Muscle layer of duodenum (tissue), 2 donors: ENCODE measurements around the gene ERVK3-1.

Experiments used
- H3K27ac ChIP-seq: one replicate; pipeline ENCODE4 v1.7.0; 2013; ENCODE audit warnings: mild to moderate bottlenecking, low read length
- H3K27me3 ChIP-seq: one replicate; pipeline ENCODE4 v1.7.0; 2013; ENCODE audit warnings: low read depth, mild to moderate bottlenecking, control low read depth, low read length
- H3K36me3 ChIP-seq, 2 donors: one replicate each; pipeline ENCODE4 v1.7.0; 2013; ENCODE audit warnings: low read length in 2 of 2, control low read depth in 1 of 2, mild to moderate bottlenecking in 1 of 2; ENCODE audit not compliant: insufficient read depth in 2 of 2, control insufficient read depth in 1 of 2
- H3K4me1 ChIP-seq, 2 donors: one replicate each; pipeline ENCODE4 v1.7.0; 2013; ENCODE audit warnings: low read length in 2 of 2, mild to moderate bottlenecking in 2 of 2, control low read depth in 1 of 2, moderate library complexity in 1 of 2; ENCODE audit not compliant: insufficient read depth in 2 of 2, control insufficient read depth in 1 of 2
- H3K4me3 ChIP-seq, 2 donors: one replicate each; pipeline ENCODE4 v1.7.0; 2013; ENCODE audit warnings: low read length in 2 of 2, low read depth in 1 of 2, mild to moderate bottlenecking in 1 of 2
- H3K9me3 ChIP-seq, 2 donors: one replicate each; pipeline ENCODE4 v1.7.0; 2013; ENCODE audit warnings: low read length in 2 of 2, control low read depth in 1 of 2, mild to moderate bottlenecking in 1 of 2; ENCODE audit not compliant: control insufficient read depth in 1 of 2
- donor health status: healthy.

ERVK3-1 gene

DNA sequence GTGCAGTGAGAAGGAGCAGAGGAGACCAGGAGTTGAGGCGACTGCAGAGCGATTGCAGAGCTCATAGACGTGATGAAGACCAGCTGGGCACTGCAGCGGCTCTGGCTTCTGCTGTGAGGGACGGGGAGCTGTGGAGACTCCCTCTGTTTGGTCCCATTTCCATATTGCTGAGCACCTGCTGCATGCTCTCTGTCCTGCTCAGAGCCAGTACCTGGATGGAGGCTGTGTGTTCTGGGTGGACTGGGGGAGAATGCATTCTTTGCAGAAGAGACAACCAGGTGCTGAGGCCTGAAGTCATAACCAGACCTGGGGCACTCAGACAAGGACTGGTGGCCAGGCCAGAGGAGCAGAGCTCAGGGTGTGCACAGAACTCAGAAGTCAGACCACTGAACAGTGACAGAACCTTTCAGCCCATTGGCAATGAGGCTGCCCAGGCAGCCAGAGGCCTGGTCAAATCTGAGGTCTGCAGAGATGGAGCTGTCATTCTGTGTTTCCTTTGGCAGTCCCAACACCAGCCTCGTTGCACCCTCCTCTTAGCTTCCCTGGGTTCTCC is 49.4 kb downstream of the ERVK3-1 start:
- no peaks in the 10 kb centered on the region for H3K9me3 ChIP-seq
- peaks cover 0 to 30% of the 10 kb centered on the region in 2 donors for H3K4me1 ChIP-seq
- no peak overlapping the region for H3K4me3 ChIP-seq
- peaks cover 14% of the 10 kb centered on the region for H3K27me3 ChIP-seq
- no peak overlapping the region for H3K27ac ChIP-seq
- peaks cover 0 to 4% of the 10 kb centered on the region in 2 donors for H3K36me3 ChIP-seq

DNA sequence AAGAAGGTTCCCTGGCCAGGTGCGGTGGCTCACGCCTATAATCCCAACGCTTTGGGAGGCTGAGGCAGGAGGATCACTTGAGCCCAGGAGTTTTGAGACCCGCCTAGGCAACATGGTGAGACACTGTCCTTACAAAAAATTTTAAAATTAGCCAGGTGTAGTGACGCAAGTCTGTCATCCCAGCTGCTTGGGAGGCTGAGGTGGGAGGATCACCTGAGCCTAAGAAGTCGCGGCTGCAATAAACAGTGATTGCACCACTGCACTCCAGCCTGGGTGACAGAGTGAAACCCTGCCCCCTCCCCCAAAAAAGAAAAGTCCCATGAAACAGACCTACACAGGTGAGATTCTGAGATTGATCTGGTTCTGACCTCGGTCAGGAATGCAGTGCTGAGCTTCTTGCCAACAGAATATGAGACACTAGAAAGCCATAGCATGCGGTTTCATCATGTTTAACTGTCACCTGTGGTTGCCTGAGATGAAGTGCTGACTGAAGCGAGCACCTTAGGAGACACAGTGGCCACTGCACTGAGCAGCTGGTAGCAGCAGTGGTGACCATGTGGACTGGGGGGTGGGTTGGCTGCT is 50.1 kb downstream of the ERVK3-1 start:
- Histone ChIP-seq H3K27ac (no peak overlapping the region), H3K4me1 (peaks cover 0 to 23% of the 10 kb centered on the region in 2 donors), H3K27me3 (peaks cover 14% of the 10 kb centered on the region), H3K9me3 (no peaks in the 10 kb centered on the region), H3K4me3 (no peak overlapping the region), H3K36me3 (peaks cover 0 to 3% of the 10 kb centered on the region in 2 donors)

DNA sequence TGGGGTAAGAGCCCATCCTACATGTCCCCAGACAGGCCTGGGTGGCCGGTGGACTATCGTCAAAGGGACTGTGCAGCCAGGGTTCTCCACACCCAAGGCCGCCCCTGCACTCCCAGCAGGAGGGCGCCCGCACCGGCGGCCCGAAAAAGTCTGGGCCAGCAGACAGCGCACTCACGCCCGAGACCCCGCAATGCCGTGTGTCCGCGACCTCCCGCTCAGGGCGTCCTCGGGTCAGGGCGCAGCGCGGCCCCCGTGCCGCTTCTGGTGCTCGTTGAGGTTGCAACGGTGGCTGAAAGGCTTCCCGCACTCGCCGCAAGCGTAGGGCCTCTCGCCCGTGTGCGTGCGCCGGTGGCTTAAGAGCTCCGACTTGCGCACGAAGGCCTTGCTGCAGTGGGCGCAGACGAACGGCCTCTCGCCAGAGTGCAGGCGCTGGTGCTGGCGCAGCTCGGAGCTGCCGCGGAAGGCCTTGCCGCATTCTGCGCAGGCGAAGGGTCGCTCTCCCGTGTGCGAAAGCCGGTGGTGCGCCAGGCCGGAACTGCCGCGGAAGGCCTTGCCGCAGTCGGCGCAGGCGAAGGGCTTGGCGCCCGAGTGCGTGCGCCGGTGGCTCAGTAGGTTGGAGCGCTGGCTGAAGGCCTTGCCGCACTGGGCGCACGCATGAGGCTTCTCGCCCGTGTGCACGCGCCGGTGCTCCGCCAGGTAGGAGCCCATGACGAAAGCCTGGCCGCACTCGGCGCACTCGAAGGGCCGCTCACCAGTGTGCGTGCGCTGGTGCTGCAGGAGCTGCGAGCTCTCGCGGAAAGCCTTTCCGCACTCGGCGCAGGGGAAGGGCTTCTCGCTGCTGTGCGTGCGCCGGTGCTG is 51.0 kb downstream of the ERVK3-1 start:
- Histone ChIP-seq H3K36me3 (no peaks in the 10 kb centered on the region), H3K4me1 (peaks cover 0 to 19% of the 10 kb centered on the region in 2 donors), H3K27ac (no peak overlapping the region), H3K9me3 (no peaks in the 10 kb centered on the region), H3K27me3 (peaks cover 14% of the 10 kb centered on the region), H3K4me3 (peak overlapping the region in 1 of 2 donors; percentile 58)

DNA sequence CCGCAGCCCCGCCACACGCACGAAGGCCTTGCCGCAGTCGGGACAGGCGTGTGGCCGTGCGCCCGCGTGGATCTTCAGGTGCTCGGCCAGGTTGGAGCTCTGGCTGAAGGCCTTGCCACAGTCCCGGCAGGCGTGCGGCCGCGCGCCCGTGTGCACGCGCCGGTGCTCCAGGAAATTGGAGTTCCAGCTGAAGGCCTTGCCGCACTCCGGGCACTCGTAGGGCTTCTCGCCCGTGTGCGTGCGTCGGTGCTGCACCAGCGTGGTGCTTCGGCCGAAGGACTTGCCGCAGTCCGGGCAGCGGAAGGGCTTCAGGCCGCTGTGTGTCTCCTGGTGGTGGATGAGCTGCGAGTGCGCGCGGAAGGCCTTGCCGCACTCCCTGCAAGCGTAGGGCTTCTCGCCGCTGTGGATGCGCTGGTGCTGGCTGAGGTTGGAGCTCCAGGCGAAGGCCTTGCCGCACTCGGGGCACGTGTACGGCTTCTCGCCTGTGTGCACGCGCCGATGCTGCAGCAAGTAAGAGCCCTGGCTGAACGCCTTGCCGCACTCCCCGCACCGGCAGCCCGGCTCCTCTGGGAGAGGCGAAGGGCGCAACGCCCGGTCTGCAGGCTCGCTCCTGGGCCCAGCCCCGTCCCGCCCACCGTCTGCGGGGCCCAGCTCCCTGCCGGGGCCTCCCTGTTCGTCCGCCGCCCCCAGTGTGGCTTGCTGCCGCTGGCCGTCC is 51.7 kb downstream of the ERVK3-1 start:
- Histone ChIP-seq H3K4me3 (peak overlapping the region in 1 of 2 donors; percentile 58), H3K36me3 (no peaks in the 10 kb centered on the region), H3K27me3 (peaks cover 14% of the 10 kb centered on the region), H3K27ac (no peak overlapping the region), H3K4me1 (peaks cover 0 to 25% of the 10 kb centered on the region in 2 donors), H3K9me3 (no peaks in the 10 kb centered on the region)

DNA sequence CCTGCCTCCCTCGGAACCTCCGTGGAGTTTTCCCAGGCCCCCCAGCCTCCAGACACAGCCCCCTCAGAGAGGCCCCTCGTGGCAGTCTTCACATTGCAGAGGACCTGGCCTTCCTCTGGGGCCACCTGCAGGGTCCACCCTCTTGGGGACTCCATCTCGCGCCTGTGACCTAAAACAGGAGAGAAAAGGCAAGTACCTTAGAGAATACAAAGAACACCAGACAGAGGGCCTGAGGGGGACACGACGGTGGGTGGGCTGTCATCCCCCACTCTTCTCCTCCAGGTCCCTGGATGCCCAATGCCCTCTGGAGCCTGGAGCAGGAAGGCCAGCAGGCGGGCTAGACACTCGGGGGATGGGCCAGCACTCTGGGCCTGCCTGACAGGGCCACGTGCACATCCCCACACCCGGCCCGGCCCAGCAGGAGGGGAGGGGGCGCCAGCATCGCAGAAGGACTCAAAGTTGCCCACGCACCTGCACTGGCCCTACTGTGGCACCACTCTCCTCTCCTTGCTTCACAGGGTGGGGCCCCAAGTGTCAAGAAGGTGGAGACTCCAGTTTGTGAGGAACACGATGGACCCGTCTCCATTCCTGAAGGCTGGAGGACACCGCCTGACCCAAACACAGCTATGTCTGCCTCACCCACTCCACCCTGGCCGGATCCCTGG is 52.4 kb downstream of the ERVK3-1 start:
- Histone ChIP-seq H3K36me3 (no peaks in the 10 kb centered on the region), H3K27me3 (peaks cover 9% of the 10 kb centered on the region), H3K4me3 (peak overlapping the region in 1 of 2 donors; percentile 58), H3K9me3 (no peaks in the 10 kb centered on the region), H3K27ac (no peak overlapping the region), H3K4me1 (peaks cover 0 to 25% of the 10 kb centered on the region in 2 donors)

DNA sequence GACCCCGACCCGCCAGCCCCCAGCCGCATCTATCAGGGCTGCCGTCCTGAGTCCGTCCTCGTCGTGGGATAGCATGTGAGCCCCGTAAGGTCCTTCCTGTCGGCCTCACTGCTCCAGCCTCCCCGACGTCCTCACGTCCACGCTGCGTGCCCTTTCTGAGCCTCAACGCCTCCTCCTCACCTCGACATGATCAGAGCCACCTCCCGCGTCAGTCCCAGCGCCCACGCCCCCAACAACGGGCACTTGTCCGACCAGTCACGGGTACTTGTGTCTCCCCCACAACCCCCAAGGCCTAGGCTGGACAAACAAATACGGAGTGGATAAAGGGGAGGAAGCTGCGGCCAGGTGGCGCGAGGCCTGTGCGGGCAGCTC is 56.7 kb downstream of the ERVK3-1 start:
- peak overlapping the region; percentile 96 for H3K27ac ChIP-seq
- H3K4me3 ChIP-seq: peak overlapping the region; percentile 86 to 88
- no peaks in the 10 kb centered on the region for H3K9me3 ChIP-seq

DNA sequence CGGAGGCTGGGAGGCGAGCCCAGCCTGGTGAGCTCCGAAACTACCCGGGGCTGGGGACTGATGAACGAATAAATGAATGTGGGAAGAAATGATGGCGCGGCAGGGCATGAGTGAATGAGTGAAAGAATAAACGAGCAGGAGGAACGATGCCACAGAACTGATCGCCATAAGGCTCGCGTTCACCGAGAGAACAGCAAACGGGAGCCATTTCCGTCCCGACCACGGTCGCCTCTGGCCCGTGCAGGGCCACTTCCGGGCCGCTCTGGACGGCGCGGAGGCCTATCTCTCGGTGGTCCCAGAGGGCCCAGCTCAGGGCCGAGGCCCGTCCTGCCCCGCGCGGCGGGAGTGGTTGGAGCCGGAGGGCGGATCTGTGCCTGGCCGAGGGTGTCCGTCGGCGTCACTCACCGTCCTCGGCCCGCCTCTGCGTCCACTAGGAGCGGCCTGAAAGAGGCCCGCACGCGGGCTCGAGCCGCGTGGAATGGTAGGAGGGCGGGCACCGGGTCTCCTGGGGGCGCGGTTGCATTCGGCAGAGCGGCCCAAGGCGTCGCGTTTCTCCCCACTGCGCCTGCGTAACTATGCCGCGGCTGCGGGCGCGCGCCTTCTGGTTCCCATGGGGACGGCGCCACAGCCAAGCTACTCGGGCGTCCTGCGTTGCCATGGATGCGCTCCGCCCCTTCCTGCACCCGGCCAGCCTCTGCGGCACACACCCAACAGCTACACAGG is 57.3 kb downstream of the ERVK3-1 start, which contains the start of gene ZNF497:
Gene ZNF497, minus strand, starts transcription at position 480 of the 723 bp plus-strand sequence. CDS start 5,116 bp downstream, outside the sequence.
- H3K9me3 ChIP-seq: no peaks in the 10 kb centered on the region
- no peaks in the 10 kb centered on the region for H3K27me3 ChIP-seq
- H3K4me1 ChIP-seq: peaks cover 0 to 9% of the 10 kb centered on the region in 2 donors
- peaks cover 0 to 8% of the 10 kb centered on the region in 2 donors for H3K36me3 ChIP-seq
- H3K4me3 ChIP-seq: peak within 1 kb of the TSS; percentile 86 to 88
- peak within 1 kb of the TSS; percentile 96 for H3K27ac ChIP-seq

More for the DNA sequence above, 56.7 kb downstream of the ERVK3-1 start:
- no peaks in the 10 kb centered on the region for H3K27me3 ChIP-seq
- H3K4me1 ChIP-seq: peaks cover 0 to 12% of the 10 kb centered on the region in 2 donors
- H3K36me3 ChIP-seq: peaks cover 0 to 8% of the 10 kb centered on the region in 2 donors

DNA sequence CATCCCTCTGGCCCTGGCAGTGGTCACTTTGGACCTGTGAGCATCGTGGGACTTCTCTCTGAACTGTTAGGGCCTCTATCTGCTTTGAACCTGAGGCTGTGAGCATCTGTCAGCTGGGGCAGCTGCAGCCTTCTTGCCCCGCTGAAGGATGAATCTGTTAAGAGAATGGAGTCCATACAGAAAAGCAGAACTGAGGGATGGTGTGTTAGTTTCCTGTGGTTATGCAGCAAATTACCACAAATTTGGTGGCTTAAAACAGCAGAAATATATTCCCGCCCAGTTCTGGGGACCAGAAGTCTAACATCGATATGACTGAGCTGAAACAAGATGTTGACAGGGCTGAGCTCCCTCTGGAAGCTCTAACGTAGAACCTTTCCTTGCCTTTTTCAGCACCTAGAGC is 59.0 kb downstream of the ERVK3-1 start:
- Histone ChIP-seq H3K27ac (no peak overlapping the region), H3K27me3 (no peaks in the 10 kb centered on the region), H3K4me1 (peaks cover 0 to 11% of the 10 kb centered on the region in 2 donors), H3K36me3 (peaks cover 0 to 8% of the 10 kb centered on the region in 2 donors), H3K4me3 (no peak overlapping the region), H3K9me3 (no peaks in the 10 kb centered on the region)
